Adrenal gland (tissue), 12 donors: ENCODE data around the gene NUFIP1. TPM values are rescaled to one million over a fixed set of nuclear protein-coding genes. Genes with fewer than 3 reads are reported as not detected.
"Not testable (repeated sequence)": the region's sequence is repeated elsewhere in the genome, so short reads cannot be mapped to it uniquely, and the experiment has no call there.

Source experiments
- DNase-seq, 7 donors: peaks; one replicate each; pipeline ENCODE4 v3.0.0-alpha.2; 2019 to 2020
- H3K27ac ChIP-seq, 5 donors: fragments of 200-600 bp; sonication (generic) in 4 of 5; 1 replicate in 3 of 5; 2 replicates in 2 of 5; pipeline versions ENCODE4 v1.5.1 to v1.8.0; 2016 to 2020; ENCODE audit warnings: mild to moderate bottlenecking in 1 of 5
- H3K27me3 ChIP-seq: fragments of 200-600 bp; 2 replicates; pipeline ENCODE4 v1.8.0; 2021
- H3K36me3 ChIP-seq, 2 donors: fragments of 200-600 bp; replicated peaks in 1 of 2; 1 replicate in 1 of 2; 2 replicates in 1 of 2; pipeline versions ENCODE4 v1.5.1 to v1.8.0; 2018 to 2022
- H3K4me1 ChIP-seq, 2 donors: fragments of 200-600 bp; replicated peaks in 1 of 2; 1 replicate in 1 of 2; 2 replicates in 1 of 2; pipeline versions ENCODE4 v1.5.1 to v1.8.0; 2018 to 2021
- H3K4me3 ChIP-seq, 4 donors: fragments of 200-600 bp; sonication (generic) in 3 of 4; one replicate each; pipeline ENCODE4 v1.5.1; 2016 to 2018
- H3K9me3 ChIP-seq, 3 donors: fragments of 200-600 bp; sonication (generic) in 1 of 3; replicated peaks in 1 of 3; 1 replicate in 2 of 3; 2 replicates in 1 of 3; pipeline versions ENCODE4 v1.5.1 to v1.8.0; 2016 to 2021
- POLR2A ChIP-seq, 2 donors: fragments of 450-650 bp; IDR thresholded peaks; one replicate each; pipeline ENCODE4 v1.6.1; 2017; ENCODE audit warnings: antibody characterized with exemption in 2 of 2, mild to moderate bottlenecking in 2 of 2, moderate library complexity in 1 of 2
- WGBS, 4 donors: extraction: QIAGEN DNeasy Blood & Tissue Kit in 2 of 4; methylation state at CpG; one replicate each; pipeline versions ENCODE4 v1.1.5 to v1.1.7; 2013 to 2017; 5-methylcytosine and 5-hydroxymethylcytosine counted together
- intact Hi-C, 2 donors: fragments of 100-400 bp; cut with DNase I; formaldehyde crosslinking; loops; one replicate each; pipeline versions ENCODE4 v1.14.1 to v1.15.0; 2022 to 2023
- polyA plus RNA-seq, 3 donors: library from polyadenylated mRNA; stranded (reverse); fragments of 200-250 nt in 2 of 3; fragments of 350-450 nt in 1 of 3; fragmentation: Illumina TruSeq in 1 of 3; extraction: RNeasy Lipid Tissue Mini Kit (QIAGEN cat#74804) in 1 of 3; gene quantifications; one replicate each; pipeline ENCODE4 v1.2.3, GENCODE V29; 2013 to 2014
- total RNA-seq, 9 donors: library from RNA; depleted of rRNA in 4 of 9; stranded (reverse); fragments of >200 nt in 4 of 9; fragments of 120-200 nt in 1 of 9; fragmentation: NEBNext Ultra II Directional in 1 of 9; extraction: Animal tissue kit (Norgen Biotek cat#: 25700) in 1 of 9; gene quantifications; one replicate each; pipeline versions ENCODE4 v1.1.0 to v1.2.4, GENCODE V29; 2013 to 2023
- TF ChIP-seq, protein P1 (sequence below), 6 experiments: fragments of 450-650 bp in 4 of 6; fragments of 200-600 bp in 2 of 6; sonication (generic) in 1 of 6; IDR thresholded peaks; 1 replicate in 5 of 6; 2 replicates in 1 of 6; pipeline versions ENCODE4 v1.5.1 to v1.8.0; 2016 to 2021; ENCODE audit warnings: antibody characterized with exemption in 6 of 6, mild to moderate bottlenecking in 2 of 6, moderate library complexity in 1 of 6
- donor health status: healthy with polysubstance abuse.
- donor health status: Bipolar disorder and iron deficiency.
- donor health status: DM: yes; HTN: yes; CAD: no.
- donor health status: DM: no; HTN: no; CAD: no.
- donor health status: DM: no; HTN: no; CAD: no.
- donor health status: DM: yes; HTN: yes; CAD: no.

Gene NUFIP1
- total and polyA plus RNA-seq, 12 donors = 0.79 to 9.3 (median 4.1) TPM

GRCh38 chr13:44952671-44953070 lies 36.6 kb downstream of the NUFIP1 start:
- 62 to 77% (median 71%) methylated on average over 2 of the region's 2 CpGs for WGBS, 4 donors
- H3K27ac ChIP-seq = no peak overlapping the region
- H3K4me3 ChIP-seq = no peak overlapping the region
- no peak for TF ChIP-seq POLR2A (IDR thresholded peaks at IDR 0.05)
- TF ChIP-seq, protein P1, sequence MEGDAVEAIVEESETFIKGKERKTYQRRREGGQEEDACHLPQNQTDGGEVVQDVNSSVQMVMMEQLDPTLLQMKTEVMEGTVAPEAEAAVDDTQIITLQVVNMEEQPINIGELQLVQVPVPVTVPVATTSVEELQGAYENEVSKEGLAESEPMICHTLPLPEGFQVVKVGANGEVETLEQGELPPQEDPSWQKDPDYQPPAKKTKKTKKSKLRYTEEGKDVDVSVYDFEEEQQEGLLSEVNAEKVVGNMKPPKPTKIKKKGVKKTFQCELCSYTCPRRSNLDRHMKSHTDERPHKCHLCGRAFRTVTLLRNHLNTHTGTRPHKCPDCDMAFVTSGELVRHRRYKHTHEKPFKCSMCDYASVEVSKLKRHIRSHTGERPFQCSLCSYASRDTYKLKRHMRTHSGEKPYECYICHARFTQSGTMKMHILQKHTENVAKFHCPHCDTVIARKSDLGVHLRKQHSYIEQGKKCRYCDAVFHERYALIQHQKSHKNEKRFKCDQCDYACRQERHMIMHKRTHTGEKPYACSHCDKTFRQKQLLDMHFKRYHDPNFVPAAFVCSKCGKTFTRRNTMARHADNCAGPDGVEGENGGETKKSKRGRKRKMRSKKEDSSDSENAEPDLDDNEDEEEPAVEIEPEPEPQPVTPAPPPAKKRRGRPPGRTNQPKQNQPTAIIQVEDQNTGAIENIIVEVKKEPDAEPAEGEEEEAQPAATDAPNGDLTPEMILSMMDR (IDR thresholded peaks at IDR 0.05) = no peak
- H3K4me1 ChIP-seq = no peaks in the 10 kb centered on the region
- no peaks in the 10 kb centered on the region for H3K9me3 ChIP-seq
- no peaks in the 10 kb centered on the region for H3K27me3 ChIP-seq
- intact Hi-C loops = no loop called here
- DNase-seq = no peak
- H3K36me3 ChIP-seq = no peaks in the 10 kb centered on the region

- H3K36me3 ChIP-seq = no peaks in the 10 kb centered on the region
- no peak for TF ChIP-seq POLR2A (IDR thresholded peaks at IDR 0.05)
- TF ChIP-seq, protein P1 (IDR thresholded peaks at IDR 0.05) = no peak
- intact Hi-C loops = no loop called here
- DNase-seq = no peak
- no peaks in the 10 kb centered on the region for H3K27me3 ChIP-seq
- H3K4me1 ChIP-seq = no peaks in the 10 kb centered on the region
- H3K4me3 ChIP-seq = no peak overlapping the region
- no peaks in the 10 kb centered on the region for H3K9me3 ChIP-seq
- no peak overlapping the region for H3K27ac ChIP-seq
Measured at GRCh38 chr13:44951184-44951583, 38.1 kb downstream of the NUFIP1 start.

DNA sequence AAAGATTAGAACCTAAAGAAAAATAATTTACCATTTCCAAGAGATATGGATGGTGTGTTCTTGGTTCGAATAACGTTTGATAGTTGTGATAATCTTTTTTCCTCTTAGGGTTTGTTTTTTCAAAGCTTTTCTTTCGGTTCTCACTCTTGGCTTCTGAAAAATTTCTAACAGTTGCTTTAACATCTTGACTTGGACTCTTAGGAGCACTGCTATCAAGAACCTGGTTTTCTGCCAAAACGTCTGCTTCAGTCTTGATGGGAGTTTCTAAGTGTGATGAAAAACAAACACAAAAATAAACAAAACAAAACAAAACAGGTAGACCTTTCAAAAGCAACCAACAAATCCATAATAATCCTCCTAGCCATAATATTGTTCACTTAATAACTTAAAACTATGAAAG lies 45.9 kb downstream of the NUFIP1 start:
- H3K4me1 ChIP-seq, intact Hi-C loops, DNase-seq, H3K36me3 ChIP-seq, H3K27ac ChIP-seq, H3K27me3 ChIP-seq, H3K4me3 ChIP-seq, H3K9me3 ChIP-seq: not testable (repeated sequence)
- 60 to 74% (median 69%) methylated on average over 4 of the region's 4 CpGs for WGBS, 4 donors

- Histone ChIP-seq H3K4me3 (no peak overlapping the region), H3K27ac (no peak overlapping the region), H3K36me3 (no peaks in the 10 kb centered on the region), H3K9me3 (no peaks in the 10 kb centered on the region), H3K27me3 (no peaks in the 10 kb centered on the region), H3K4me1 (peaks cover 0 to 12% of the 10 kb centered on the region in 2 donors)
- intact Hi-C loops = no loop called here
- TF ChIP-seq, protein P1 (IDR thresholded peaks at IDR 0.05) = no peak
- TF ChIP-seq POLR2A (IDR thresholded peaks at IDR 0.05) = no peak
- 68 to 82% (median 78%) methylated on average over 2 of the region's 2 CpGs for WGBS, 4 donors
- DNase-seq = no peak
Measured at GRCh38 chr13:44938854-44939253, 50.4 kb downstream of the NUFIP1 start.

DNA sequence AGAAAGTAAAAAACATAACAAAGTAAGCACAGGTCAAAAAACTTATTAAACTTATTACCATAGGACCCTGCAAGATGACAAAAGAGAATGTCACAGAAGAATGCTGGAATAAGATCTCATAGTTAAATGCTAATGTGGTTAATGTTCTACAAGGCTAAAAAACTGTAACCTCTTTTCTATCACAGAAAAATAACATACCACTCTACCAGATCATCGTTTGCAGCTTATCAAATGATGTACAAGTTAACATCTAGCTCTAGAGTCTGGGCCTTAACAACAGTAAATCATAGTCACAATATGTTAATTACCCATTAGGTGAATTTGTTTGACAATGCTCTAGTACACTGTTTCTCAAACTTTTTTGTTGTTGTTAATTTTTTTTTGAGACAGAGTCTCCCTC lies 53.0 kb downstream of the NUFIP1 start:
- WGBS, 4 donors = 81 to 96% (median 92%) methylated on average over 1 of the region's 1 CpG
- H3K4me1 ChIP-seq = peaks cover 0 to 35% of the 10 kb centered on the region in 2 donors
- intact Hi-C loops = no loop called here
- H3K27me3 ChIP-seq = no peaks in the 10 kb centered on the region
- no peak overlapping the region for H3K4me3 ChIP-seq
- DNase-seq = no peak
- no peak for TF ChIP-seq POLR2A (IDR thresholded peaks at IDR 0.05)
- TF ChIP-seq, protein P1 (IDR thresholded peaks at IDR 0.05) = no peak
- no peak overlapping the region for H3K27ac ChIP-seq
- H3K9me3 ChIP-seq = no peaks in the 10 kb centered on the region
- H3K36me3 ChIP-seq = no peaks in the 10 kb centered on the region
